Prostate gland (tissue), 2 donors: Measurements from ENCODE around the gene LRRC4C.
"Not testable (repeated sequence)": the region's sequence is repeated elsewhere in the genome, so short reads cannot be mapped to it uniquely, and the experiment has no call there.

Experiments
- CTCF ChIP-seq, 4 experiments: fragments of 200-600 bp in 2 of 4; fragments of 450-650 bp in 2 of 4; sonication (generic) in 2 of 4; IDR thresholded peaks; 1 replicate in 3 of 4; 2 replicates in 1 of 4; pipeline ENCODE4 v1.5.1; 2016 to 2019; ENCODE audit warnings: antibody characterized with exemption in 4 of 4, mild to moderate bottlenecking in 2 of 4, moderate library complexity in 2 of 4
- POLR2A ChIP-seq: fragments of 450-650 bp; IDR thresholded peaks from one replicate; pipeline ENCODE4 v1.6.1; 2016; ENCODE audit warnings: antibody characterized with exemption, mild to moderate bottlenecking

- not testable (repeated sequence) for TF ChIP-seq CTCF (IDR thresholded peaks at IDR 0.05); POLR2A
These were observed 601.7 kb downstream of the LRRC4C start for GRCh38 chr11:40857754-40858153.
